Hypothalamus (tissue), 51 donors: Measurements from ENCODE around the gene SELENOO.

Source experiments
- DNase-seq, 51 donors: peaks; one replicate each; lab custom pipeline; 2025; lab: John Stamatoyannopoulos, UW

Gene SELENOO

GRCh38 chr22:50183141-50183971 lies 17.5 kb upstream of the SELENOO start:
- DNase-seq = no peak

GRCh38 chr22:50184004-50184901 lies 16.6 kb upstream of the SELENOO start:
- peak in 13 of 51 donors; percentile 20 to 61 (median 41) for DNase-seq

GRCh38 chr22:50184902-50185374 lies 15.9 kb upstream of the SELENOO start:
- DNase-seq = no peak

GRCh38 chr22:50185375-50186087 lies 15.3 kb upstream of the SELENOO start, which contains the start of gene TRABD:
TRABD (plus strand) TSS chr22:50185913; CDS start chr22:50193061, 7,148 bp downstream.
- DNase-seq = peak; percentile 22 to 94 (median 80)

- no peak for DNase-seq
These were observed 14.6 kb upstream of the SELENOO start for GRCh38 chr22:50186181-50186714.

GRCh38 chr22:50186761-50187523 lies 13.9 kb upstream of the SELENOO start:
- DNase-seq = no peak

- no peak for DNase-seq
These were observed 12.5 kb upstream of the SELENOO start for GRCh38 chr22:50188356-50188755.

- DNase-seq = no peak
These were observed 11.5 kb upstream of the SELENOO start for GRCh38 chr22:50189184-50189848.

- no peak for DNase-seq
These were observed 11.0 kb upstream of the SELENOO start for GRCh38 chr22:50189849-50190181.

GRCh38 chr22:50190182-50190940 lies 10.4 kb upstream of the SELENOO start:
- peak in 13 of 51 donors; percentile 9 to 63 (median 42) for DNase-seq

- peak in 4 of 51 donors; percentile 16 to 38 (median 26) for DNase-seq
These were observed 9.7 kb upstream of the SELENOO start for GRCh38 chr22:50190941-50191741.

GRCh38 chr22:50192436-50193204 lies 8.2 kb upstream of the SELENOO start:
- DNase-seq = no peak

GRCh38 chr22:50193621-50194020 lies 7.2 kb upstream of the SELENOO start:
- no peak for DNase-seq

- no peak for DNase-seq
These were observed 6.6 kb upstream of the SELENOO start for GRCh38 chr22:50194037-50194805.

GRCh38 chr22:50196256-50196655 lies 4.6 kb upstream of the SELENOO start:
- DNase-seq = no peak
